Measurements from ENCODE around the gene KCNH1. TPM values are rescaled to one million over a fixed set of nuclear protein-coding genes. Genes with fewer than 3 reads are reported as not detected.

KCNH1 gene
- total and polyA plus RNA-seq, 2 experiments from 2014 or later: 0.03 to 0.17 TPM

DNA sequence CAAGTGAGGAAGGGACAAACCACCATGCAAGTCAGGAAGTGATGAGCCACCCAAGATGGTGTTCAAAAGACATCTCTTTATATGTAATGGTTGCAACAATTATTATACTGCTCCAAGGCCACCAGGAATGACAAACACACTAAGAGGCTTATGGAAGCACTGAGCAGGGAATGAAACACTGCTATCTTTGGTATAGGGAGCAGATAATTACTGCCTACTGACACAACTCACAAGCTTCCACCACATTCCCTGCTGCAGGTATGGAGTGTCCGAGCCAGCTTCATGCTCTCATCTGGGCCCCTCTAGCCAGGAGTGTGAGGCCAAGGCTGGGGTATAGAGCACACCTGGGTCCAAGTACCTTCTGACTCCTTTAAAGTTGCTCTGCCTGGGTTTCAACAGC lies 433.9 kb downstream of the KCNH1 start:
- Histone ChIP-seq H4K20me1 (ENCODE audit: insufficient read depth, poor library complexity, severe bottlenecking) (no peaks in the 10 kb centered on the region), H3K4me3 (no peak overlapping the region), H3K79me2 (no peaks in the 10 kb centered on the region), H3K9me2 (replicated peaks; ENCODE audit: insufficient read depth) (no peaks in the 10 kb centered on the region), H3K27ac (no peak overlapping the region), H3K27me3 (no peaks in the 10 kb centered on the region), H2AFZ (no peak overlapping the region), H3K4me2 (no peak overlapping the region), H3K9me3 (ENCODE audit: low read depth) (no peaks in the 10 kb centered on the region), H3K4me1 (ENCODE audit: insufficient read depth) (no peaks in the 10 kb centered on the region), H3K36me3 (replicated peaks; ENCODE audit: insufficient read depth, low read depth) (no peaks in the 10 kb centered on the region)
- 88% methylated on average over 1 of the region's 1 CpG for WGBS (ENCODE audit: low lambda C conversion rate, missing lambda C conversion rate)
- TF ChIP-seq EZH2 (IDR thresholded peaks at IDR 0.05; ENCODE audit: borderline replicate concordance): no peak
- TF ChIP-seq EZH2phosphoT487 (IDR thresholded peaks at IDR 0.05; ENCODE audit: low read depth, severe bottlenecking, unreplicated experiment): no peak
- TF ChIP-seq CTCF (IDR thresholded peaks at IDR 0.05; ENCODE audit: poor library complexity): no peak
- DNase-seq (ENCODE audit: low spot score): no peak

- TF ChIP-seq EZH2phosphoT487 (IDR thresholded peaks at IDR 0.05; ENCODE audit: low read depth, severe bottlenecking, unreplicated experiment) (no peak), CTCF (IDR thresholded peaks at IDR 0.05; ENCODE audit: poor library complexity) (no peak), EZH2 (IDR thresholded peaks at IDR 0.05; ENCODE audit: borderline replicate concordance) (no peak)
- no peaks in the 10 kb centered on the region for H3K4me1 ChIP-seq (ENCODE audit: insufficient read depth)
- no peaks in the 10 kb centered on the region for H3K9me2 ChIP-seq (replicated peaks; ENCODE audit: insufficient read depth)
- WGBS (ENCODE audit: low lambda C conversion rate, missing lambda C conversion rate): 94% methylated on average over 5 of the region's 5 CpGs
- H4K20me1 ChIP-seq (ENCODE audit: insufficient read depth, poor library complexity, severe bottlenecking): no peaks in the 10 kb centered on the region
- no peaks in the 10 kb centered on the region for H3K36me3 ChIP-seq (replicated peaks; ENCODE audit: insufficient read depth, low read depth)
- no peak overlapping the region for H3K4me3 ChIP-seq
- H3K4me2 ChIP-seq: no peak overlapping the region
- no peak overlapping the region for H3K27ac ChIP-seq
- no peaks in the 10 kb centered on the region for H3K79me2 ChIP-seq
- H2AFZ ChIP-seq: no peak overlapping the region
- DNase-seq (ENCODE audit: low spot score): no peak
- H3K27me3 ChIP-seq: peaks cover 7% of the 10 kb centered on the region
- no peaks in the 10 kb centered on the region for H3K9me3 ChIP-seq (ENCODE audit: low read depth)
These were observed 435.3 kb downstream of the KCNH1 start for GRCh38 chr1:210698661-210699060.

- H3K9me3 ChIP-seq (ENCODE audit: low read depth): no peaks in the 10 kb centered on the region
- H3K4me2 ChIP-seq: no peak overlapping the region
- H3K27ac ChIP-seq: no peak overlapping the region
- no peaks in the 10 kb centered on the region for H3K36me3 ChIP-seq (replicated peaks; ENCODE audit: insufficient read depth, low read depth)
- TF ChIP-seq CTCF (IDR thresholded peaks at IDR 0.05; ENCODE audit: poor library complexity) (no peak), EZH2 (IDR thresholded peaks at IDR 0.05; ENCODE audit: borderline replicate concordance) (no peak), EZH2phosphoT487 (IDR thresholded peaks at IDR 0.05; ENCODE audit: low read depth, severe bottlenecking, unreplicated experiment) (no peak)
- no peak overlapping the region for H3K4me3 ChIP-seq
- no peaks in the 10 kb centered on the region for H3K9me2 ChIP-seq (replicated peaks; ENCODE audit: insufficient read depth)
- H4K20me1 ChIP-seq (ENCODE audit: insufficient read depth, poor library complexity, severe bottlenecking): no peaks in the 10 kb centered on the region
- no peak overlapping the region for H2AFZ ChIP-seq
- H3K79me2 ChIP-seq: no peaks in the 10 kb centered on the region
- 66% methylated on average over 3 of the region's 3 CpGs for WGBS (ENCODE audit: low lambda C conversion rate, missing lambda C conversion rate)
- peaks cover 7% of the 10 kb centered on the region for H3K27me3 ChIP-seq
- H3K4me1 ChIP-seq (ENCODE audit: insufficient read depth): no peaks in the 10 kb centered on the region
- DNase-seq (ENCODE audit: low spot score): no peak
These were observed 436.8 kb downstream of the KCNH1 start for GRCh38 chr1:210697185-210697584.

GRCh38 chr1:210696709-210697108 lies 437.2 kb downstream of the KCNH1 start:
- Histone ChIP-seq H3K9me2 (replicated peaks; ENCODE audit: insufficient read depth) (no peaks in the 10 kb centered on the region), H3K4me3 (no peak overlapping the region), H3K27me3 (peaks cover 7% of the 10 kb centered on the region), H3K27ac (no peak overlapping the region), H3K4me1 (ENCODE audit: insufficient read depth) (no peaks in the 10 kb centered on the region), H3K36me3 (replicated peaks; ENCODE audit: insufficient read depth, low read depth) (no peaks in the 10 kb centered on the region), H3K4me2 (no peak overlapping the region), H2AFZ (no peak overlapping the region), H3K9me3 (ENCODE audit: low read depth) (no peaks in the 10 kb centered on the region), H3K79me2 (no peaks in the 10 kb centered on the region), H4K20me1 (ENCODE audit: insufficient read depth, poor library complexity, severe bottlenecking) (no peaks in the 10 kb centered on the region)
- WGBS (ENCODE audit: low lambda C conversion rate, missing lambda C conversion rate): 70% methylated on average over 1 of the region's 1 CpG
- TF ChIP-seq EZH2phosphoT487 (IDR thresholded peaks at IDR 0.05; ENCODE audit: low read depth, severe bottlenecking, unreplicated experiment) (no peak), CTCF (IDR thresholded peaks at IDR 0.05; ENCODE audit: poor library complexity) (no peak), EZH2 (IDR thresholded peaks at IDR 0.05; ENCODE audit: borderline replicate concordance) (no peak)
- DNase-seq (ENCODE audit: low spot score): no peak
